CD14-positive monocyte (primary cell): ENCODE data around the gene IFT27. TPM values are rescaled to one million over a fixed set of nuclear protein-coding genes. Genes with fewer than 3 reads are reported as not detected.
A peak's percentile ranks its signal among the peaks of the same experiment; 100 is the strongest.

ENCODE experiments used
- DNase-seq, 3 donors: peaks; one replicate each; pipeline ENCODE4 v3.0.0-alpha.2; 2011 to 2022
- H2AFZ ChIP-seq: 2 replicates; pipeline ENCODE4 v1.6.0; 2012; ENCODE audit warnings: mild to moderate bottlenecking, low read depth, low read length, inconsistent platforms; ENCODE audit not compliant: insufficient read depth, poor library complexity, severe bottlenecking
- H3K27ac ChIP-seq, 2 donors: 1 replicate in 1 of 2; 2 replicates in 1 of 2; pipeline ENCODE4 v1.5.1; 2012 to 2013; ENCODE audit warnings: low read length in 2 of 2, control low read depth in 1 of 2, inconsistent platforms in 1 of 2, low read depth in 1 of 2, mild to moderate bottlenecking in 1 of 2
- H3K27me3 ChIP-seq, 2 donors: one replicate each; pipeline versions ENCODE4 v1.6.0 to v1.6.1; 2011 to 2013; ENCODE audit warnings: low read length in 2 of 2; ENCODE audit not compliant: control insufficient read depth in 2 of 2, insufficient read depth in 2 of 2
- H3K36me3 ChIP-seq, 2 donors: replicated peaks in 1 of 2; 1 replicate in 1 of 2; 2 replicates in 1 of 2; pipeline versions ENCODE4 v1.5.1 to v1.6.1; 2012 to 2013; ENCODE audit warnings: low read length in 2 of 2, control low read depth in 1 of 2, inconsistent platforms in 1 of 2, mild to moderate bottlenecking in 1 of 2; ENCODE audit not compliant: insufficient read depth in 2 of 2, control insufficient read depth in 1 of 2
- H3K4me1 ChIP-seq, 2 donors: 1 replicate in 1 of 2; 2 replicates in 1 of 2; pipeline versions ENCODE4 v1.5.1 to v1.6.1; 2012 to 2013; ENCODE audit warnings: low read length in 2 of 2, control low read depth in 1 of 2, inconsistent platforms in 1 of 2, mild to moderate bottlenecking in 1 of 2, moderate library complexity in 1 of 2; ENCODE audit not compliant: insufficient read depth in 2 of 2, control insufficient read depth in 1 of 2
- H3K4me2 ChIP-seq: replicated peaks from 2 replicates; pipeline ENCODE3; 2012; ENCODE audit warnings: low read length, moderate library complexity, mild to moderate bottlenecking; ENCODE audit not compliant: poor library complexity, severe bottlenecking; ENCODE audit errors: extremely low read depth
- H3K4me3 ChIP-seq, 3 experiments: fragments of 200-600 bp in 1 of 3; sonication (generic) in 1 of 3; replicated peaks in 1 of 3; 1 replicate in 2 of 3; 2 replicates in 1 of 3; pipeline ENCODE4 v1.5.1; 2011 to 2013; ENCODE audit warnings: low read length in 3 of 3, mild to moderate bottlenecking in 3 of 3, control low read depth in 2 of 3, low read depth in 2 of 3, inconsistent platforms in 1 of 3, moderate library complexity in 1 of 3
- H3K79me2 ChIP-seq: 2 replicates; pipeline ENCODE4 v1.6.0; 2012; ENCODE audit warnings: mild to moderate bottlenecking, control low read depth, inconsistent platforms, low read length, moderate library complexity; ENCODE audit not compliant: insufficient read depth
- H3K9ac ChIP-seq: 2 replicates; pipeline ENCODE4 v1.6.0; 2017; ENCODE audit warnings: low read length, mild to moderate bottlenecking; ENCODE audit not compliant: insufficient read depth, poor library complexity, severe bottlenecking
- H3K9me3 ChIP-seq, 2 donors: replicated peaks in 1 of 2; 1 replicate in 1 of 2; 2 replicates in 1 of 2; pipeline versions ENCODE4 v1.5.1 to v1.6.1; 2012 to 2013; ENCODE audit warnings: low read length in 2 of 2, control low read depth in 1 of 2; ENCODE audit not compliant: control insufficient read depth in 1 of 2, insufficient read depth in 1 of 2
- H4K20me1 ChIP-seq: 2 replicates; pipeline ENCODE4 v1.6.0; 2012; ENCODE audit warnings: mild to moderate bottlenecking, low read length, control low read depth, moderate library complexity; ENCODE audit not compliant: insufficient read depth
- H3K27ac Mint-ChIP-seq, 7 donors: one replicate each; pipeline ENCODE4 v1.8.0; 2020; ENCODE audit warnings: mild to moderate bottlenecking in 7 of 7, mixed read lengths in 7 of 7, moderate library complexity in 6 of 7, inconsistent platforms in 2 of 7
- H3K27me3 Mint-ChIP-seq, 3 donors: one replicate each; pipeline ENCODE4 v1.8.0; 2021 to 2022; ENCODE audit warnings: low read depth in 3 of 3, mild to moderate bottlenecking in 3 of 3, mixed read lengths in 3 of 3, moderate library complexity in 3 of 3, inconsistent platforms in 1 of 3
- H3K36me3 Mint-ChIP-seq, 2 donors: one replicate each; pipeline ENCODE4 v1.8.0; 2020; ENCODE audit warnings: mixed read lengths in 2 of 2, inconsistent platforms in 1 of 2, mild to moderate bottlenecking in 1 of 2
- H3K4me1 Mint-ChIP-seq: one replicate; pipeline ENCODE4 v1.8.0; 2020; ENCODE audit warnings: mild to moderate bottlenecking, mixed read lengths
- H3K4me3 Mint-ChIP-seq, 2 donors: one replicate each; pipeline ENCODE4 v1.8.0; 2020; ENCODE audit warnings: mild to moderate bottlenecking in 2 of 2, mixed read lengths in 2 of 2, moderate library complexity in 1 of 2
- H3K9me3 Mint-ChIP-seq, 7 donors: one replicate each; pipeline ENCODE4 v1.8.0; 2020 to 2022; ENCODE audit warnings: mixed read lengths in 7 of 7, mild to moderate bottlenecking in 6 of 7, moderate library complexity in 6 of 7, inconsistent platforms in 2 of 7
- WGBS: methylation state at CpG from one replicate; pipeline ENCODE4 v1.1.5; 2013; ENCODE audit warnings: missing lambda C conversion rate; ENCODE audit not compliant: insufficient coverage; 5-methylcytosine and 5-hydroxymethylcytosine counted together
- intact Hi-C, 2 donors: fragments of 100-400 bp; cut with micrococcal nuclease; formaldehyde crosslinking; loops; one replicate each; pipeline versions ENCODE4 v1.15.0 to v1.15.1; 2023
- polyA plus RNA-seq, 3 donors: library from polyadenylated mRNA; depleted of rRNA in 1 of 3; unstranded in 2 of 3; stranded (reverse) in 1 of 3; fragments of 300-500 nt in 2 of 3; fragments of >200 nt in 1 of 3; fragmentation: Illumina TruSeq in 2 of 3; gene quantifications; 1 replicate in 2 of 3; 2 replicates in 1 of 3; pipeline ENCODE4 v1.2.3, GENCODE V29; 2012 to 2021
- TF ChIP-seq, protein P1 (sequence below): fragments of 200-600 bp; IDR thresholded peaks from one replicate; pipeline ENCODE4 v1.8.0; 2022; ENCODE audit warnings: antibody characterized with exemption, mild to moderate bottlenecking

IFT27 gene
- polyA plus RNA-seq, 3 donors: 12.5 to 16.9 (median 14.6) TPM

DNA sequence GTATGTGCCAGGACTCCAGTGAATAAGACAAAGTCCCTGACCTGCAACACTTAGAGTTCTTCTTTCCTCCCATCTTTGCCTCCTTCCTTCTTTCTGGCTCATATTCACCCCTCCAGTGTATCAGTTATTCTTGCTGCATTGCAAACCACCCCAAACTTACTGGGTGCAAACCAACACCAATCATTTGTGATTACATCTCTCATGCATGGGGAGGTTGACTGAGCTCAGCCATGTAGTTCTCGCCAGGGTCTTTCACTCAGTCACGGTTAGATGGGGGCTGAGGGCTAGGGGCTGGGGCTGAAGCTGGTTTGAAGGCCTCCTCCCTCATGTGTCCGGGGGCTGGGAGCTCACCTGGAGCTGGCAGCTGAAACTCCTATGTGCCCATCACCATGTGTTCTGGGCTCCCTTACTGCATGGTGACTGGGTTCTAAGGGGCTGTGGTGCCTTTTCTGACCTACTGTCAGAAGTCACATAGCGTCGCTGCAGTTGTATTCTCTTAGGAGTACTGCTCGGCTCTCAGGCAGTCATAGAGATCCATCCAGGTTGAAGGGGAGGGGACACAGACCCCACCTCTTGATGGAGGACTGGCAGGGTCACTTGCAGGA, 37.4 kb downstream of the IFT27 start:
- H3K79me2 ChIP-seq: no peaks in the 10 kb centered on the region
- H3K4me3 ChIP-seq: no peak overlapping the region
- H3K27me3 Mint-ChIP-seq: peaks cover 1 to 14% (median 3%) of the 10 kb centered on the region in 3 donors
- no peak overlapping the region for H3K4me2 ChIP-seq
- no peak overlapping the region for H3K27ac ChIP-seq
- H3K9me3 ChIP-seq: peaks cover 0 to 3% of the 10 kb centered on the region in 2 donors
- 88% methylated on average over 4 of the region's 6 CpGs for WGBS
- no peaks in the 10 kb centered on the region for H3K27me3 ChIP-seq
- intact Hi-C loops: no loop called here
- H3K36me3 Mint-ChIP-seq: peaks cover 0 to 1% of the 10 kb centered on the region in 2 donors
- H3K36me3 ChIP-seq: no peaks in the 10 kb centered on the region
- no peak for DNase-seq
- H3K27ac Mint-ChIP-seq: peak overlapping the region in 3 of 7 donors; percentile 11 to 73 (median 24)
- TF ChIP-seq, protein P1, sequence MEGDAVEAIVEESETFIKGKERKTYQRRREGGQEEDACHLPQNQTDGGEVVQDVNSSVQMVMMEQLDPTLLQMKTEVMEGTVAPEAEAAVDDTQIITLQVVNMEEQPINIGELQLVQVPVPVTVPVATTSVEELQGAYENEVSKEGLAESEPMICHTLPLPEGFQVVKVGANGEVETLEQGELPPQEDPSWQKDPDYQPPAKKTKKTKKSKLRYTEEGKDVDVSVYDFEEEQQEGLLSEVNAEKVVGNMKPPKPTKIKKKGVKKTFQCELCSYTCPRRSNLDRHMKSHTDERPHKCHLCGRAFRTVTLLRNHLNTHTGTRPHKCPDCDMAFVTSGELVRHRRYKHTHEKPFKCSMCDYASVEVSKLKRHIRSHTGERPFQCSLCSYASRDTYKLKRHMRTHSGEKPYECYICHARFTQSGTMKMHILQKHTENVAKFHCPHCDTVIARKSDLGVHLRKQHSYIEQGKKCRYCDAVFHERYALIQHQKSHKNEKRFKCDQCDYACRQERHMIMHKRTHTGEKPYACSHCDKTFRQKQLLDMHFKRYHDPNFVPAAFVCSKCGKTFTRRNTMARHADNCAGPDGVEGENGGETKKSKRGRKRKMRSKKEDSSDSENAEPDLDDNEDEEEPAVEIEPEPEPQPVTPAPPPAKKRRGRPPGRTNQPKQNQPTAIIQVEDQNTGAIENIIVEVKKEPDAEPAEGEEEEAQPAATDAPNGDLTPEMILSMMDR: no peak
- H3K4me1 Mint-ChIP-seq: peaks cover 55% of the 10 kb centered on the region
- H3K9me3 Mint-ChIP-seq: peaks cover 0 to 11% (median 5%) of the 10 kb centered on the region in 7 donors
- no peaks in the 10 kb centered on the region for H4K20me1 ChIP-seq
- H3K9ac ChIP-seq: no peak overlapping the region
- peak overlapping the region in 1 of 2 donors; percentile 87 for H3K4me3 Mint-ChIP-seq
- no peak overlapping the region for H2AFZ ChIP-seq
- peaks cover 54% of the 10 kb centered on the region in 2 donors for H3K4me1 ChIP-seq

DNA sequence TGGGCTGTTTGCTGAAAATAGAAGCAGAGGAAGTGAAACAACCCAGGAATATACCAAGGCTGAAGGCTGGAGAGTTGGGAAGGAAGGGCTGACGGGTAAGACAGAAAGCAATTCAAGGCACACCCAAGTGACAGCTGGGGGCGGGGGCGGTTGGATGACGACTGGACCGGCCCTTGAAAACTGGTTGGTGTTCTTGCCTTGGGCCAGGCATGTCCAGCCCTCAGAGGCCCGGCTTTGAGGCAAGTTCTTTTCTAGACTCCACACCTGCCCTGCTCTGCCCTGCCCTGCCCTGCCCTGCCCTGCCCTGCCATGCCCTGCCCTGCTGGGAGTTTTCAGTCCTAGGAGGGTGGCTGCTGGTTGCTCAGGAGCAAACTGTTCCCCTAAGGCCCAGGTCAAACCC, 38.1 kb downstream of the IFT27 start:
- peaks cover 1 to 7% (median 3%) of the 10 kb centered on the region in 3 donors for H3K27me3 Mint-ChIP-seq
- Histone ChIP-seq H3K27me3 (no peaks in the 10 kb centered on the region), H3K9ac (no peak overlapping the region), H3K4me2 (peak overlapping the region; percentile 63), H2AFZ (peak overlapping the region; percentile 41), H3K4me3 (peak overlapping the region in 1 of 3 experiments; percentile 54), H3K4me1 (peaks cover 54 to 56% of the 10 kb centered on the region in 2 donors), H3K27ac (peak overlapping the region; percentile 12 to 23), H3K36me3 (no peaks in the 10 kb centered on the region), H3K9me3 (peaks cover 0 to 3% of the 10 kb centered on the region in 2 donors), H3K79me2 (no peaks in the 10 kb centered on the region), H4K20me1 (no peaks in the 10 kb centered on the region)
- DNase-seq: peak; percentile 31 to 66 (median 51)
- TF ChIP-seq, protein P1: no peak
- H3K4me1 Mint-ChIP-seq: peaks cover 60% of the 10 kb centered on the region
- peak overlapping the region; percentile 4 to 87 for H3K4me3 Mint-ChIP-seq
- peak overlapping the region in 5 of 7 donors; percentile 11 to 83 (median 71) for H3K27ac Mint-ChIP-seq
- intact Hi-C loops: no loop called here
- peaks cover 0 to 1% of the 10 kb centered on the region in 2 donors for H3K36me3 Mint-ChIP-seq
- 2% methylated on average over 6 of the region's 6 CpGs for WGBS
- peaks cover 0 to 14% (median 5%) of the 10 kb centered on the region in 7 donors for H3K9me3 Mint-ChIP-seq
